HCT116 (cell line): ENCODE measurements around the gene WDR90. TPM values are rescaled to one million over a fixed set of nuclear protein-coding genes. Genes with fewer than 3 reads are reported as not detected.

Experiments
- ATAC-seq: fragments of 200-7000 bp; cut with Tn5 transposase; 2 replicates; pipeline ENCODE4 v1.9.1; 2020; ENCODE audit warnings: mild to moderate bottlenecking, moderate library complexity
- BruUV-seq: library from RNA; stranded (reverse); fragments of 400-500 nt; replicated peaks from 2 replicates; lab custom pipeline; 2021; lab: Mats Ljungman, UMichigan
- CTCF ChIA-PET: fragments of 300-600 bp; sonication (Branson Sonifier 250); formaldehyde crosslinking; loops from one replicate; lab custom pipeline; 2021; ENCODE audit warnings: antibody characterized with exemption; lab: Charles Lee
- POLR2A ChIA-PET: fragments of 300-600, 350-600 bp; sonication (Branson Sonifier 250); formaldehyde crosslinking; loops from one replicate; lab custom pipeline; 2021; ENCODE audit warnings: antibody characterized with exemption; lab: Charles Lee
- RAD21 ChIA-PET, 2 experiments: fragments of 300-600 bp; sonication (Branson Sonifier 250); formaldehyde crosslinking; loops; one replicate each; lab custom pipeline; 2023; ENCODE audit warnings: low total read pairs in 2 of 2; ENCODE audit not compliant: uncharacterized antibody in 2 of 2, unreplicated experiment in 2 of 2, low non-redundant PET in 1 of 2; lab: Charles Lee
- DNase-seq: peaks from one replicate; pipeline ENCODE4 v3.0.0-alpha.2; 2010; ENCODE audit warnings: low read depth, low spot score
- H2AFZ ChIP-seq: fragments of 200-600 bp; shearing (Covaris generic), sonication (generic); 2 replicates; pipeline ENCODE4 v1.6.1; 2017; ENCODE audit warnings: low read depth, mixed run types, mixed read lengths, antibody characterized with exemption, low read length; ENCODE audit not compliant: poor library complexity, severe bottlenecking
- H3K27ac ChIP-seq: 2 replicates; pipeline ENCODE4 v1.5.1; 2012; ENCODE audit warnings: low read depth, low read length
- H3K27me3 ChIP-seq: fragments of 200-600 bp; sonication (generic); 2 replicates; pipeline ENCODE4 v1.6.1; 2016; ENCODE audit warnings: mixed run types, low read length, mixed read lengths; ENCODE audit not compliant: insufficient read depth
- H3K36me3 ChIP-seq, 2 experiments: fragments of 200-500 bp in 1 of 2; fragments of 200-600 bp in 1 of 2; sonication (Bioruptor generic) in 1 of 2; sonication (generic) in 1 of 2; 2 replicates each; pipeline versions ENCODE4 v1.5.1 to v1.6.1; 2014 to 2016; ENCODE audit warnings: low read length in 2 of 2, inconsistent platforms in 1 of 2, mixed read lengths in 1 of 2, mixed run types in 1 of 2; ENCODE audit not compliant: insufficient read depth in 2 of 2, control insufficient read depth in 1 of 2
- H3K4me1 ChIP-seq, 2 experiments: fragments of 200-600 bp in 1 of 2; sonication (generic) in 1 of 2; 2 replicates each; pipeline versions ENCODE4 v1.5.1 to v1.6.1; 2012 to 2017; ENCODE audit warnings: low read length in 2 of 2, inconsistent platforms in 1 of 2, mild to moderate bottlenecking in 1 of 2, mixed read lengths in 1 of 2, mixed run types in 1 of 2, moderate library complexity in 1 of 2; ENCODE audit not compliant: insufficient read depth in 2 of 2, control insufficient read depth in 1 of 2
- H3K4me2 ChIP-seq: fragments of 200-600 bp; sonication (generic); 2 replicates; pipeline ENCODE4 v1.6.1; 2017; ENCODE audit warnings: mixed run types, low read length, mixed read lengths
- H3K4me3 ChIP-seq, 2 experiments: fragments of 200-600 bp in 1 of 2; sonication (generic) in 1 of 2; replicated peaks in 1 of 2; 2 replicates each; pipeline ENCODE4 v1.5.1; 2011 to 2016; ENCODE audit warnings: low read length in 2 of 2, control low read depth in 1 of 2, low read depth in 1 of 2, mild to moderate bottlenecking in 1 of 2, mixed read lengths in 1 of 2, mixed run types in 1 of 2
- H3K79me2 ChIP-seq: fragments of 200-600 bp; sonication (generic); 2 replicates; pipeline ENCODE4 v1.6.1; 2017; ENCODE audit warnings: mild to moderate bottlenecking, mixed run types, low read length, moderate library complexity, mixed read lengths; ENCODE audit not compliant: insufficient read depth
- H3K9ac ChIP-seq: fragments of 200-600 bp; sonication (generic); 2 replicates; pipeline ENCODE4 v1.6.1; 2016; ENCODE audit warnings: low read length, mixed read lengths
- H3K9me2 ChIP-seq: fragments of 200-600 bp; sonication (generic), shearing (Covaris generic); 2 replicates; pipeline ENCODE4 v1.6.1; 2017; ENCODE audit warnings: mixed run types, mild to moderate bottlenecking, moderate library complexity; ENCODE audit not compliant: insufficient read depth
- H3K9me3 ChIP-seq, 2 experiments: fragments of 200-500 bp in 1 of 2; fragments of 200-600 bp in 1 of 2; sonication (Bioruptor generic) in 1 of 2; sonication (generic) in 1 of 2; 2 replicates each; pipeline ENCODE4 v1.6.1; 2014 to 2017; ENCODE audit warnings: low read length in 2 of 2, mixed read lengths in 2 of 2, inconsistent platforms in 1 of 2, low read depth in 1 of 2, mild to moderate bottlenecking in 1 of 2, mixed run types in 1 of 2, moderate library complexity in 1 of 2; ENCODE audit not compliant: control insufficient read depth in 1 of 2, insufficient read depth in 1 of 2
- H4K20me1 ChIP-seq: fragments of 200-600 bp; sonication (generic), shearing (Covaris generic); 2 replicates; pipeline ENCODE4 v1.6.1; 2017; ENCODE audit warnings: mixed run types, mild to moderate bottlenecking, moderate library complexity; ENCODE audit not compliant: insufficient read depth
- CEBPB ChIP-seq: IDR thresholded peaks from 2 replicates; pipeline ENCODE4 v1.6.1; 2012; ENCODE audit warnings: low read depth
- EGR1 ChIP-seq: IDR thresholded peaks from 2 replicates; pipeline ENCODE4 v1.6.1; 2012; ENCODE audit warnings: low read depth
- JUND ChIP-seq: IDR thresholded peaks from 2 replicates; pipeline ENCODE4 v1.6.1; 2012
- POLR2A ChIP-seq: IDR thresholded peaks from 2 replicates; pipeline ENCODE4 v1.7.0; 2011; ENCODE audit warnings: borderline replicate concordance; ENCODE audit not compliant: insufficient read depth, insufficient read length; ENCODE audit errors: extremely low read depth
- SP1 ChIP-seq: IDR thresholded peaks from 2 replicates; pipeline ENCODE4 v1.6.1; 2012; ENCODE audit warnings: low read depth
- YY1 ChIP-seq: IDR thresholded peaks from 2 replicates; pipeline ENCODE4 v1.6.1; 2011; ENCODE audit warnings: low read length, low read depth, moderate library complexity, mild to moderate bottlenecking; ENCODE audit not compliant: insufficient replicate concordance; ENCODE audit errors: extremely low read depth
- ZFX ChIP-seq: fragments of 450-650 bp; IDR thresholded peaks from 2 replicates; pipeline ENCODE4 v1.6.1; 2017
- ZNF274 ChIP-seq: fragments of 200-500 bp; sonication (Bioruptor generic); IDR thresholded peaks from 2 replicates; pipeline ENCODE4 v1.6.1; 2014; ENCODE audit warnings: mild to moderate bottlenecking, low read depth, low read length, inconsistent platforms
- intact Hi-C: fragments of 100-400 bp; cut with micrococcal nuclease; formaldehyde crosslinking; loops from 2 replicates; pipeline ENCODE4 v1.10.0; 2022
- total RNA-seq: library from RNA; stranded (reverse); gene quantifications from one replicate; pipeline ENCODE4 v1.2.1, GENCODE V29; 2021; ENCODE audit not compliant: unreplicated experiment
- TF ChIP-seq, protein P1 (sequence below), 3 experiments: fragments of 200-600 bp in 1 of 3; sonication (generic) in 1 of 3; IDR thresholded peaks in 2 of 3; conservative IDR thresholded peaks in 1 of 3; 2 replicates each; pipeline ENCODE4 v1.5.1; 2012 to 2017; ENCODE audit warnings: low read depth in 2 of 3, low read length in 2 of 3, antibody characterized with exemption in 1 of 3, borderline replicate concordance in 1 of 3, control low read depth in 1 of 3, mild to moderate bottlenecking in 1 of 3, mixed read lengths in 1 of 3, mixed run types in 1 of 3, moderate library complexity in 1 of 3; ENCODE audit not compliant: insufficient read depth in 1 of 3
- TF ChIP-seq, protein P2 (sequence below): IDR thresholded peaks from 2 replicates; pipeline ENCODE4 v1.6.1; 2011; ENCODE audit warnings: mild to moderate bottlenecking, low read length, moderate library complexity; ENCODE audit not compliant: insufficient replicate concordance; ENCODE audit errors: extremely low read depth
- TF ChIP-seq, protein P3 (sequence below): IDR thresholded peaks from 2 replicates; pipeline ENCODE4 v1.6.1; 2012

Gene WDR90
- total RNA-seq, 1 experiment from 2014 or later: 73.7 TPM

DNA sequence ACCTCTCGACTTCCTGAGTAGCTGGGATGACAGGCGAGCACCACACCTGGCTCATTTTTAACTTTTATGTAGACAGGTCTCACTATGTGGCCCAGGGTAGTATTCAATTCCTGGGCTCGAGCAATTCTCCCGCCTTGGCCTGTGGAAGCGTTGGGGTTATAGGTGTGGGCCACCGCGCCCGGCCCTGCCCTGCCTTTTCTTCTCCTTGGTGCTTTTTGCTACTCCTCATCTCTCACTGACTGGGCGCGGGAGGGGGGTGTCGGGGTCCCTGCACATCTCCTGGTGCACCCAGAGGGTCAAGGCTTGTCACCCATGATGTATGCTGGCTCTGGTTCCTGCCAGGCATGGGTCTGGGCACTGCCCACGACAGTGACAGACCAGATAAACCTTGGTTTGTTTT lies 4.6 kb upstream of the WDR90 start:
- peaks cover 14 to 51% of the 10 kb centered on the region in 2 experiments for H3K4me1 ChIP-seq
- H3K9me3 ChIP-seq: no peaks in the 10 kb centered on the region
- CTCF ChIA-PET: no interaction called here

DNA sequence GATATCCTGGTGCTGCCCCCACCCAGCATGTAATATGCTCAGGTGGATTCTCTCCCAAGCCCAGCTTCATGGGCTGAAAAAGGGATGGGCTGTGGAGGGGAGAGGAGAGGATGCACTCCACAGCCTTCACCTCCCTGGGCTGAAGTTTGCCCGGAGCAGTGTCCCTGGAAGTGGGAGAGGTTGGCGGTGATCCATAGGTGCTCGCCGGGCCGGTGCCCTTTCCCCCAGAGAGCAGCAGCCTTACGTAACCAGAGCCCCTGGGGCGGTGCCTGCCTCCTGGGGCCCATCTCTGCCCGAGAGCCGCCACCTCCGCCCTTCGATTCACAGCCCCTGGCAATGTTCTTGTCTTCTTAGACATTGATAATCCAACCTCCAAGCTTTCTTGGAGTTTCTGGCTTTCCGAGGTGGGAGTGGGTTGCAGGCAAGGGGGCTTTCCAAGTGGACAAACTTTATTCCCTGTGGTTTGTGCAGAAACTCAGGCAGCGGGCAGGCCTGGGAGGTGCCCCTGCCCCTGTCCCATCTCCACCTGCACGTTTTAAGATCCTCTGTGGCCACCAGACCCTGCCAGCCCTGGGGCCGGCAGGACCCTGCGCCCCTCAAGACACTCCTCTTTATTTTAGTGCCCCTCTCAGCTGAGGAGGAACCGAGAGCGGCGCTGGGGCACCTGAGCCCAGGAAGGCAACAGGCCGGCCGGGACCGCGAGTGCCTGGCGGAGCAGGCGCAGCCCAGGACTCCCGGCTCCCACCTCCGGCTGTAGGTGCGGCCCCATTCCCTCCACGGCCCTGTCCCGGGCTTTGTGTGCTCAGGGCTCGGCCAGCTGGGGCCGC lies 3.1 kb upstream of the WDR90 start:
- Histone ChIP-seq H3K4me2 (peak overlapping the region; percentile 54), H4K20me1 (no peaks in the 10 kb centered on the region), H3K4me3 (no peak overlapping the region), H3K4me1 (peaks cover 19 to 60% of the 10 kb centered on the region in 2 experiments), H3K9me2 (no peaks in the 10 kb centered on the region), H3K79me2 (peaks cover 38% of the 10 kb centered on the region), H3K27ac (peak overlapping the region; percentile 96), H3K36me3 (no peaks in the 10 kb centered on the region), H3K9me3 (no peaks in the 10 kb centered on the region), H3K27me3 (no peaks in the 10 kb centered on the region), H3K9ac (peak overlapping the region; percentile 43), H2AFZ (no peak overlapping the region)
- BruUV-seq: no TSS peak
- DNase-seq (no peak), ATAC-seq (no peak)
- CTCF ChIA-PET: no interaction called here
- intact Hi-C loops: no loop called here
- RAD21 ChIA-PET: no interaction called here
- POLR2A ChIA-PET: no interaction called here
- TF ChIP-seq POLR2A (no peak), EGR1 (no peak), YY1 (no peak), CEBPB (no peak), ZFX (no peak), SP1 (no peak), JUND (no peak)
- TF ChIP-seq, protein P1, sequence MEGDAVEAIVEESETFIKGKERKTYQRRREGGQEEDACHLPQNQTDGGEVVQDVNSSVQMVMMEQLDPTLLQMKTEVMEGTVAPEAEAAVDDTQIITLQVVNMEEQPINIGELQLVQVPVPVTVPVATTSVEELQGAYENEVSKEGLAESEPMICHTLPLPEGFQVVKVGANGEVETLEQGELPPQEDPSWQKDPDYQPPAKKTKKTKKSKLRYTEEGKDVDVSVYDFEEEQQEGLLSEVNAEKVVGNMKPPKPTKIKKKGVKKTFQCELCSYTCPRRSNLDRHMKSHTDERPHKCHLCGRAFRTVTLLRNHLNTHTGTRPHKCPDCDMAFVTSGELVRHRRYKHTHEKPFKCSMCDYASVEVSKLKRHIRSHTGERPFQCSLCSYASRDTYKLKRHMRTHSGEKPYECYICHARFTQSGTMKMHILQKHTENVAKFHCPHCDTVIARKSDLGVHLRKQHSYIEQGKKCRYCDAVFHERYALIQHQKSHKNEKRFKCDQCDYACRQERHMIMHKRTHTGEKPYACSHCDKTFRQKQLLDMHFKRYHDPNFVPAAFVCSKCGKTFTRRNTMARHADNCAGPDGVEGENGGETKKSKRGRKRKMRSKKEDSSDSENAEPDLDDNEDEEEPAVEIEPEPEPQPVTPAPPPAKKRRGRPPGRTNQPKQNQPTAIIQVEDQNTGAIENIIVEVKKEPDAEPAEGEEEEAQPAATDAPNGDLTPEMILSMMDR (IDR thresholded peaks at IDR 0.05 in 2 of 3, conservative IDR thresholded peaks at IDR 0.05 in 1 of 3; ENCODE audit: borderline replicate concordance in 1 of 3, insufficient read depth in 1 of 3, low read depth in 2 of 3, low read length in 2 of 3): no peak
- TF ChIP-seq, protein P2, sequence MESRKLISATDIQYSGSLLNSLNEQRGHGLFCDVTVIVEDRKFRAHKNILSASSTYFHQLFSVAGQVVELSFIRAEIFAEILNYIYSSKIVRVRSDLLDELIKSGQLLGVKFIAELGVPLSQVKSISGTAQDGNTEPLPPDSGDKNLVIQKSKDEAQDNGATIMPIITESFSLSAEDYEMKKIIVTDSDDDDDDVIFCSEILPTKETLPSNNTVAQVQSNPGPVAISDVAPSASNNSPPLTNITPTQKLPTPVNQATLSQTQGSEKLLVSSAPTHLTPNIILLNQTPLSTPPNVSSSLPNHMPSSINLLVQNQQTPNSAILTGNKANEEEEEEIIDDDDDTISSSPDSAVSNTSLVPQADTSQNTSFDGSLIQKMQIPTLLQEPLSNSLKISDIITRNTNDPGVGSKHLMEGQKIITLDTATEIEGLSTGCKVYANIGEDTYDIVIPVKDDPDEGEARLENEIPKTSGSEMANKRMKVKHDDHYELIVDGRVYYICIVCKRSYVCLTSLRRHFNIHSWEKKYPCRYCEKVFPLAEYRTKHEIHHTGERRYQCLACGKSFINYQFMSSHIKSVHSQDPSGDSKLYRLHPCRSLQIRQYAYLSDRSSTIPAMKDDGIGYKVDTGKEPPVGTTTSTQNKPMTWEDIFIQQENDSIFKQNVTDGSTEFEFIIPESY: no peak
- TF ChIP-seq, protein P3, sequence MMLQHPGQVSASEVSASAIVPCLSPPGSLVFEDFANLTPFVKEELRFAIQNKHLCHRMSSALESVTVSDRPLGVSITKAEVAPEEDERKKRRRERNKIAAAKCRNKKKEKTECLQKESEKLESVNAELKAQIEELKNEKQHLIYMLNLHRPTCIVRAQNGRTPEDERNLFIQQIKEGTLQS: no peak

More for the DNA sequence above, 4.6 kb upstream of the WDR90 start:
- Histone ChIP-seq H3K27me3 (no peaks in the 10 kb centered on the region), H2AFZ (no peak overlapping the region), H3K9ac (peak overlapping the region; percentile 33; the same call in 1 of the 2 replicates), H3K4me3 (no peak overlapping the region), H3K79me2 (peaks cover 23% of the 10 kb centered on the region), H4K20me1 (no peaks in the 10 kb centered on the region), H3K4me2 (peak overlapping the region; percentile 54), H3K9me2 (no peaks in the 10 kb centered on the region), H3K36me3 (no peaks in the 10 kb centered on the region), H3K27ac (peak overlapping the region; percentile 96)
- TF ChIP-seq ZNF274: no peak
- ChIA-PET RAD21 (no interaction called here), POLR2A (no interaction called here)
- no peak for DNase-seq
- no TSS peak for BruUV-seq
- ATAC-seq: no peak
- intact Hi-C loops: no loop called here
